Ovary (tissue), 3 donors: Measurements from ENCODE around the gene RNF7.
"Not testable (repeated sequence)": the region's sequence is repeated elsewhere in the genome, so short reads cannot be mapped to it uniquely, and the experiment has no call there.

Experiments
- CTCF ChIP-seq, 3 donors: fragments of 450-650 bp in 2 of 3; fragments of 200-600 bp in 1 of 3; IDR thresholded peaks; one replicate each; pipeline versions ENCODE4 v1.5.1 to v1.8.0; 2016 to 2022; ENCODE audit warnings: antibody characterized with exemption in 3 of 3, mild to moderate bottlenecking in 1 of 3
- POLR2A ChIP-seq: fragments of 450-650 bp; IDR thresholded peaks from one replicate; pipeline ENCODE4 v1.6.1; 2017; ENCODE audit warnings: antibody characterized with exemption, mild to moderate bottlenecking, moderate library complexity
- donor health status: DM: no; HTN: no; CAD: no.

- TF ChIP-seq CTCF (IDR thresholded peaks at IDR 0.05); POLR2A: not testable (repeated sequence)
These were observed 24.5 kb downstream of the RNF7 start for GRCh38 chr3:141762552-141762951.
